H1 (cell line): ENCODE results near the gene IFT81. TPM values are rescaled to one million over a fixed set of nuclear protein-coding genes. Genes with fewer than 3 reads are reported as not detected.

Experiments
- CTCF ChIA-PET: fragments of 300-600 bp; sonication (Branson Sonifier 250); formaldehyde crosslinking; loops from one replicate; lab custom pipeline; 2021; ENCODE audit not compliant: partially characterized antibody; lab: Charles Lee
- POLR2A ChIA-PET: fragments of 300-600 bp; sonication (Branson Sonifier 250); formaldehyde crosslinking; loops from one replicate; lab custom pipeline; 2021; ENCODE audit warnings: inconsistent platforms; ENCODE audit not compliant: partially characterized antibody; lab: Charles Lee
- DNase-seq, 2 experiments: peaks; one replicate each; pipeline versions ENCODE4 v3.0.0 to v3.0.0-alpha.2; 2010 to 2022; ENCODE audit warnings: low spot score in 2 of 2, low read depth in 1 of 2, mixed read lengths in 1 of 2
- FAIRE-seq: peaks from 2 replicates; lab custom pipeline; 2011; peaks lifted over from hg19 to GRCh38; lab: Jason Lieb, UNC
- H2AFZ ChIP-seq: 2 replicates; pipeline ENCODE4 v1.8.1; 2012; ENCODE audit warnings: low read length, inconsistent platforms
- H2AK5ac ChIP-seq: 2 replicates; pipeline ENCODE4 v1.6.1; 2013; ENCODE audit warnings: low read depth, low read length
- H2BK120ac ChIP-seq: replicated peaks from 2 replicates; pipeline ENCODE3; 2013; ENCODE audit warnings: low read depth, low read length, inconsistent platforms
- H2BK12ac ChIP-seq: 2 replicates; pipeline ENCODE4 v1.6.1; 2013; ENCODE audit warnings: low read depth, low read length
- H2BK15ac ChIP-seq: 2 replicates; pipeline ENCODE4 v1.6.1; 2013; ENCODE audit warnings: low read length
- H2BK20ac ChIP-seq: 2 replicates; pipeline ENCODE4 v1.6.1; 2013; ENCODE audit warnings: low read length
- H2BK5ac ChIP-seq: 2 replicates; pipeline ENCODE4 v1.6.1; 2013; ENCODE audit warnings: low read depth, low read length
- H3K14ac ChIP-seq: 2 replicates; pipeline ENCODE4 v1.6.1; 2013; ENCODE audit warnings: inconsistent platforms; ENCODE audit not compliant: insufficient read length
- H3K18ac ChIP-seq: 2 replicates; pipeline ENCODE4 v1.6.1; 2013; ENCODE audit warnings: low read length; ENCODE audit errors: extremely low read depth
- H3K23ac ChIP-seq: 2 replicates; pipeline ENCODE4 v1.6.1; 2013; ENCODE audit warnings: inconsistent platforms; ENCODE audit not compliant: insufficient read length
- H3K23me2 ChIP-seq: 2 replicates; pipeline ENCODE4 v1.6.1; 2013; ENCODE audit warnings: low read depth, low read length
- H3K27ac ChIP-seq: 2 replicates; pipeline ENCODE4 v1.6.1; 2011; ENCODE audit warnings: low read depth, low read length, inconsistent platforms
- H3K27me3 ChIP-seq, 4 experiments: replicated peaks in 1 of 4; 1 replicate in 1 of 4; 2 replicates in 3 of 4; pipeline versions ENCODE4 v1.6.1 to v1.8.1; 2011 to 2013; ENCODE audit warnings: low read length in 3 of 4, mild to moderate bottlenecking in 3 of 4, inconsistent platforms in 2 of 4, mixed read lengths in 2 of 4, moderate library complexity in 1 of 4; ENCODE audit not compliant: control insufficient read depth in 3 of 4, insufficient read depth in 3 of 4; ENCODE audit errors: extremely low read depth in 1 of 4
- H3K36me3 ChIP-seq, 4 experiments: 2 replicates each; pipeline versions ENCODE4 v1.6.1 to v1.8.1; 2011 to 2013; ENCODE audit warnings: mild to moderate bottlenecking in 4 of 4, low read length in 3 of 4, moderate library complexity in 2 of 4, control low read depth in 1 of 4, inconsistent platforms in 1 of 4; ENCODE audit not compliant: insufficient read depth in 4 of 4, control insufficient read depth in 2 of 4
- H3K4ac ChIP-seq: replicated peaks from 2 replicates; pipeline ENCODE3; 2013; ENCODE audit warnings: low read length, low read depth, mixed read lengths, inconsistent platforms; ENCODE audit not compliant: insufficient read length
- H3K4me1 ChIP-seq, 4 experiments: replicated peaks in 1 of 4; 1 replicate in 1 of 4; 2 replicates in 3 of 4; pipeline versions ENCODE4 v1.6.1 to v1.8.1; 2011 to 2013; ENCODE audit warnings: low read length in 3 of 4, inconsistent platforms in 2 of 4, mixed read lengths in 1 of 4; ENCODE audit not compliant: insufficient read depth in 4 of 4, control insufficient read depth in 3 of 4
- H3K4me2 ChIP-seq, 2 experiments: 2 replicates each; pipeline versions ENCODE4 v1.6.1 to v1.8.1; 2011 to 2013; ENCODE audit warnings: low read depth in 2 of 2, low read length in 2 of 2, control low read depth in 1 of 2, inconsistent platforms in 1 of 2, mild to moderate bottlenecking in 1 of 2; ENCODE audit not compliant: insufficient read depth in 1 of 2
- H3K4me3 ChIP-seq, 4 experiments: fragments of 200-600, 300-600 bp in 1 of 4; sonication (generic), shearing (Covaris generic), sonication (Bioruptor Twin) in 1 of 4; 2 replicates each; pipeline versions ENCODE4 v1.5.1 to v1.8.1; 2011 to 2016; ENCODE audit warnings: low read length in 4 of 4, low read depth in 3 of 4, control low read depth in 2 of 4, inconsistent platforms in 2 of 4, mild to moderate bottlenecking in 2 of 4, mixed read lengths in 1 of 4, moderate library complexity in 1 of 4; ENCODE audit not compliant: insufficient read depth in 2 of 4; ENCODE audit errors: extremely low read depth in 1 of 4
- H3K56ac ChIP-seq: replicated peaks from 2 replicates; pipeline ENCODE3; 2013; ENCODE audit warnings: low read depth, mild to moderate bottlenecking, mixed read lengths, low read length, inconsistent platforms; ENCODE audit not compliant: insufficient read length
- H3K79me1 ChIP-seq: 2 replicates; pipeline ENCODE4 v1.6.1; 2013; ENCODE audit warnings: low read depth, low read length, control low read depth
- H3K79me2 ChIP-seq, 2 experiments: 2 replicates each; pipeline versions ENCODE4 v1.6.1 to v1.8.1; 2012 to 2013; ENCODE audit warnings: low read length in 2 of 2, mild to moderate bottlenecking in 2 of 2, inconsistent platforms in 1 of 2; ENCODE audit not compliant: insufficient read depth in 2 of 2, control insufficient read depth in 1 of 2
- H3K9ac ChIP-seq, 4 experiments: replicated peaks in 1 of 4; 1 replicate in 1 of 4; 2 replicates in 3 of 4; pipeline versions ENCODE4 v1.6.1 to v1.8.1; 2011 to 2013; ENCODE audit warnings: low read depth in 3 of 4, low read length in 3 of 4, control low read depth in 2 of 4, mild to moderate bottlenecking in 2 of 4, moderate library complexity in 2 of 4, inconsistent platforms in 1 of 4; ENCODE audit errors: extremely low read depth in 1 of 4
- H3K9me3 ChIP-seq, 2 experiments: 2 replicates each; pipeline versions ENCODE4 v1.6.1 to v1.8.1; 2012 to 2013; ENCODE audit warnings: mild to moderate bottlenecking in 2 of 2, moderate library complexity in 2 of 2, control low read depth in 1 of 2, inconsistent platforms in 1 of 2, low read depth in 1 of 2, low read length in 1 of 2, mixed read lengths in 1 of 2; ENCODE audit not compliant: insufficient read depth in 2 of 2
- H4K20me1 ChIP-seq, 2 experiments: replicated peaks in 1 of 2; 2 replicates each; pipeline versions ENCODE3 to v1.8.1; 2011 to 2013; ENCODE audit warnings: inconsistent platforms in 2 of 2, low read length in 2 of 2, mild to moderate bottlenecking in 1 of 2; ENCODE audit not compliant: insufficient read depth in 2 of 2, control insufficient read depth in 1 of 2
- H4K5ac ChIP-seq: 2 replicates; pipeline ENCODE4 v1.6.1; 2013; ENCODE audit warnings: low read length, low read depth, mixed read lengths, inconsistent platforms; ENCODE audit not compliant: insufficient read length
- H4K8ac ChIP-seq: 2 replicates; pipeline ENCODE4 v1.8.0; 2013; ENCODE audit warnings: mild to moderate bottlenecking, moderate library complexity, low read length, inconsistent platforms; ENCODE audit not compliant: insufficient read depth; ENCODE audit errors: extremely low read depth
- H4K91ac ChIP-seq: replicated peaks from 2 replicates; pipeline ENCODE3; 2013; ENCODE audit warnings: low read length, mixed read lengths, inconsistent platforms; ENCODE audit not compliant: insufficient read length
- GTF2F1 ChIP-seq: IDR thresholded peaks from 2 replicates; pipeline ENCODE4 v1.6.1; 2012; ENCODE audit warnings: low read depth, low read length, improper control_type of control experiment, borderline replicate concordance
- NANOG ChIP-seq: IDR thresholded peaks from 2 replicates; pipeline ENCODE4 v1.6.1; 2011; ENCODE audit warnings: low read length, low read depth, mild to moderate bottlenecking, inconsistent platforms; ENCODE audit not compliant: insufficient read depth, poor library complexity, severe bottlenecking
- SUZ12 ChIP-seq: fragments of 200-600 bp; sonication (generic); IDR thresholded peaks from 2 replicates; pipeline ENCODE4 v1.6.1; 2012; ENCODE audit warnings: mild to moderate bottlenecking, inconsistent platforms, low read length, moderate library complexity, mixed read lengths
- ZNF274 ChIP-seq: IDR thresholded peaks from 2 replicates; pipeline ENCODE4 v1.7.0; 2012; ENCODE audit warnings: low read length, borderline replicate concordance; ENCODE audit errors: extremely low read depth
- WGBS, 2 experiments: shearing (Covaris generic) in 1 of 2; methylation state at CpG; one replicate each; pipeline versions ENCODE4 v1.1.6 to v1.1.7; 2013 to 2015; ENCODE audit warnings: low lambda C conversion rate in 2 of 2, mixed read lengths in 2 of 2, inconsistent platforms in 1 of 2, low coverage in 1 of 2, missing lambda C conversion rate in 1 of 2; ENCODE audit not compliant: insufficient replicate concordance in 2 of 2, insufficient coverage in 1 of 2, insufficient read length in 1 of 2; ENCODE audit errors: extremely low coverage in 1 of 2, missing lambda C conversion rate in 1 of 2; 5-methylcytosine and 5-hydroxymethylcytosine counted together
- polyA plus RNA-seq, 7 experiments: library from polyadenylated mRNA; depleted of rRNA in 3 of 7; stranded (reverse) in 5 of 7; unstranded in 2 of 7; fragments of >200 nt in 5 of 7; fragments of 200-250 nt in 2 of 7; gene quantifications; 1 replicate in 5 of 7; 2 replicates in 1 of 7; 4 replicates in 1 of 7; pipeline versions ENCODE4 v1.2.1 to v1.2.3, GENCODE V29; 2011 to 2013; ENCODE audit warnings: missing spikeins in 2 of 7, mixed read lengths in 2 of 7
- total RNA-seq: library from RNA; stranded (reverse); fragmentation: NEBNext Ultra II Directional; extraction: Animal tissue kit (Norgen Biotek cat#: 25700); gene quantifications from 2 replicates; pipeline ENCODE4 v1.2.1, GENCODE V29; 2021
- TF ChIP-seq, protein P1 (sequence below): IDR thresholded peaks from 2 replicates; pipeline ENCODE4 v1.6.1; 2012; ENCODE audit warnings: inconsistent platforms

IFT81 gene
- total and polyA plus RNA-seq, 2 of the 8 experiments (the other 6 are each of a cell fraction or from before 2014, with no cell fraction given) = 4.1 to 14.5 TPM

DNA sequence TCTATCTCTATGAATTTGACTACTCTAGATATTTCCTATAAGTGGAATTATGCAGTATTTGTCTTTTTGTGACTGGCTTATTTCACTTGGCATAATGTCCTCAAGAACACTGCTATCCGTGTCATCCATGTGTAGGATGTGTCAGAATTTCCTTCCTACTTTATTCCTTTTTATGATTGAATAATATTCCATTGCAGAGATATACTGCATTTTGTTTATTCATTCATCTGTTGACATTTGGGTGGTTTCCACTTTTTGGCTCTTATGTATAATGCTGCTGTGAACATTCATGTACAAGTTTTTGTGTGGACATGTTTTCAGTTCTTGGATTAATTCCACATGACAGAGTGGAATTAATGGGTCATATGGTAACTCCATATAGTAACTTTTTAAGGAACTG, 111.2 kb downstream of the IFT81 start:
- H3K4me2 ChIP-seq = no peak overlapping the region
- H2BK120ac ChIP-seq = no peak overlapping the region
- H2AFZ ChIP-seq = no peak overlapping the region
- ChIA-PET POLR2A (no interaction called here), CTCF (no interaction called here)
- no peaks in the 10 kb centered on the region for H3K27me3 ChIP-seq
- no peak overlapping the region for H4K8ac ChIP-seq
- WGBS, 2 experiments = 77% methylated on average over 1 of the region's 1 CpG; no CpG with 5 or more reads in 1 of the 2 experiments
- H3K4me1 ChIP-seq = no peaks in the 10 kb centered on the region
- no peaks in the 10 kb centered on the region for H3K23me2 ChIP-seq
- no peak overlapping the region for H3K27ac ChIP-seq
- H2AK5ac ChIP-seq = no peak overlapping the region
- no peak overlapping the region for H3K23ac ChIP-seq
- H3K9me3 ChIP-seq = no peaks in the 10 kb centered on the region
- no peak overlapping the region for H3K9ac ChIP-seq
- DNase-seq (no peak), FAIRE-seq (no peak)
- H4K5ac ChIP-seq = no peak overlapping the region
- no peak overlapping the region for H3K4ac ChIP-seq
- no peaks in the 10 kb centered on the region for H3K36me3 ChIP-seq
- no peak overlapping the region for H2BK5ac ChIP-seq
- no peak overlapping the region for H2BK12ac ChIP-seq
- no peak overlapping the region for H4K91ac ChIP-seq
- H3K79me2 ChIP-seq = no peaks in the 10 kb centered on the region
- H3K18ac ChIP-seq = no peak overlapping the region
- H2BK15ac ChIP-seq = no peak overlapping the region
- no peaks in the 10 kb centered on the region for H4K20me1 ChIP-seq
- no peak overlapping the region for H3K4me3 ChIP-seq
- H3K56ac ChIP-seq = no peak overlapping the region
- H2BK20ac ChIP-seq = no peak overlapping the region
- H3K79me1 ChIP-seq = no peaks in the 10 kb centered on the region
- H3K14ac ChIP-seq = no peak overlapping the region
- TF ChIP-seq SUZ12 (no peak), ZNF274 (no peak), GTF2F1 (no peak), NANOG (no peak)
- TF ChIP-seq, protein P1, sequence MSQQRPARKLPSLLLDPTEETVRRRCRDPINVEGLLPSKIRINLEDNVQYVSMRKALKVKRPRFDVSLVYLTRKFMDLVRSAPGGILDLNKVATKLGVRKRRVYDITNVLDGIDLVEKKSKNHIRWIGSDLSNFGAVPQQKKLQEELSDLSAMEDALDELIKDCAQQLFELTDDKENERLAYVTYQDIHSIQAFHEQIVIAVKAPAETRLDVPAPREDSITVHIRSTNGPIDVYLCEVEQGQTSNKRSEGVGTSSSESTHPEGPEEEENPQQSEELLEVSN = no peak
